Ishikawa (cell line): ENCODE measurements around the gene TAF15.

Source experiments
- CEBPB ChIP-seq: IDR thresholded peaks from 2 replicates; pipeline ENCODE4 v1.6.1; 2012
- CREB1 ChIP-seq: IDR thresholded peaks from 2 replicates; pipeline ENCODE4 v1.6.1; 2012; ENCODE audit warnings: low read depth
- EGR1 ChIP-seq: IDR thresholded peaks from 2 replicates; pipeline ENCODE4 v1.6.1; 2012
- EP300 ChIP-seq: IDR thresholded peaks from 2 replicates; pipeline ENCODE4 v1.6.1; 2012; ENCODE audit warnings: borderline replicate concordance
- FOXM1 ChIP-seq: IDR thresholded peaks from 2 replicates; pipeline ENCODE4 v1.6.1; 2012; ENCODE audit warnings: low read depth, borderline replicate concordance
- NFIC ChIP-seq: IDR thresholded peaks from 2 replicates; pipeline ENCODE4 v1.6.1; 2012
- RAD21 ChIP-seq: IDR thresholded peaks from 2 replicates; pipeline ENCODE4 v1.6.1; 2012; ENCODE audit warnings: low read depth
- TAF1 ChIP-seq: IDR thresholded peaks from 2 replicates; pipeline ENCODE4 v1.6.1; 2012; ENCODE audit warnings: low read depth, mild to moderate bottlenecking
- TCF12 ChIP-seq: IDR thresholded peaks from 2 replicates; pipeline ENCODE4 v1.6.1; 2012; ENCODE audit warnings: low read depth
- TEAD4 ChIP-seq: IDR thresholded peaks from 2 replicates; pipeline ENCODE4 v1.6.1; 2012
- YY1 ChIP-seq: IDR thresholded peaks from 2 replicates; pipeline ENCODE4 v1.6.1; 2012; ENCODE audit warnings: low read depth
- ZBTB7A ChIP-seq: IDR thresholded peaks from 2 replicates; pipeline ENCODE4 v1.6.1; 2012; ENCODE audit warnings: low read depth
- TF ChIP-seq, protein P1 (sequence below): IDR thresholded peaks from 2 replicates; pipeline ENCODE4 v1.6.1; 2012
- TF ChIP-seq, protein P2 (sequence below): IDR thresholded peaks from 2 replicates; pipeline ENCODE4 v1.6.1; 2012
- TF ChIP-seq, protein P3 (sequence below): IDR thresholded peaks from 2 replicates; pipeline ENCODE4 v1.6.1; 2012; ENCODE audit warnings: low read depth, mild to moderate bottlenecking

Gene TAF15

GRCh38 chr17:35769895-35770486 is 39.3 kb upstream of the TAF15 start:
- TF ChIP-seq, protein P1, sequence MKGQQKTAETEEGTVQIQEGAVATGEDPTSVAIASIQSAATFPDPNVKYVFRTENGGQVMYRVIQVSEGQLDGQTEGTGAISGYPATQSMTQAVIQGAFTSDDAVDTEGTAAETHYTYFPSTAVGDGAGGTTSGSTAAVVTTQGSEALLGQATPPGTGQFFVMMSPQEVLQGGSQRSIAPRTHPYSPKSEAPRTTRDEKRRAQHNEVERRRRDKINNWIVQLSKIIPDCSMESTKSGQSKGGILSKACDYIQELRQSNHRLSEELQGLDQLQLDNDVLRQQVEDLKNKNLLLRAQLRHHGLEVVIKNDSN, result no peak
- TF ChIP-seq, protein P2, sequence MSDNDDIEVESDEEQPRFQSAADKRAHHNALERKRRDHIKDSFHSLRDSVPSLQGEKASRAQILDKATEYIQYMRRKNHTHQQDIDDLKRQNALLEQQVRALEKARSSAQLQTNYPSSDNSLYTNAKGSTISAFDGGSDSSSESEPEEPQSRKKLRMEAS, result no peak
- TF ChIP-seq RAD21 (no peak), YY1 (no peak), CREB1 (no peak), TEAD4 (no peak), CEBPB (no peak), FOXM1 (no peak)

DNA sequence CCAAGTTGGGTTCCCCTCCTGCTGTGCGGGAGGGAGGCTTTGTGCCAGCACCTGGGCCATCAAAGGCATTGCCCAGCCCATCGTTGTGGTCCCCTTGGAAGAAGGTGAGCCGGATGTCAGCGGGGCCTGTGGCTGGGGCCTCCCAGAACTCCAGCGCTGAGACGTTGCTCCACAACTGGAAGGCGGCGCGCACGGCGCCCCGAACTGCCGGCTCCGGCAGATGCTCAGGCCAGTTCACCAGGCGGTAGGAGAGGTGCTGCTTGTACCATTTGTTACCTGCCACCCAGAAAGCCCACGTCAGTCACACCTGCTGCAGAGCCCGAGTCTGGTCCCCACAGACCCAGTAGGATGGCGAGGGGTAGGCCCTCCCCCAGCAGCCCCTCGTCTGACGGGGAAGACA is 36.2 kb upstream of the TAF15 start:
- TF ChIP-seq ZBTB7A (no peak), RAD21 (no peak), FOXM1 (no peak), YY1 (no peak), EP300 (no peak)
- TF ChIP-seq, protein P3, sequence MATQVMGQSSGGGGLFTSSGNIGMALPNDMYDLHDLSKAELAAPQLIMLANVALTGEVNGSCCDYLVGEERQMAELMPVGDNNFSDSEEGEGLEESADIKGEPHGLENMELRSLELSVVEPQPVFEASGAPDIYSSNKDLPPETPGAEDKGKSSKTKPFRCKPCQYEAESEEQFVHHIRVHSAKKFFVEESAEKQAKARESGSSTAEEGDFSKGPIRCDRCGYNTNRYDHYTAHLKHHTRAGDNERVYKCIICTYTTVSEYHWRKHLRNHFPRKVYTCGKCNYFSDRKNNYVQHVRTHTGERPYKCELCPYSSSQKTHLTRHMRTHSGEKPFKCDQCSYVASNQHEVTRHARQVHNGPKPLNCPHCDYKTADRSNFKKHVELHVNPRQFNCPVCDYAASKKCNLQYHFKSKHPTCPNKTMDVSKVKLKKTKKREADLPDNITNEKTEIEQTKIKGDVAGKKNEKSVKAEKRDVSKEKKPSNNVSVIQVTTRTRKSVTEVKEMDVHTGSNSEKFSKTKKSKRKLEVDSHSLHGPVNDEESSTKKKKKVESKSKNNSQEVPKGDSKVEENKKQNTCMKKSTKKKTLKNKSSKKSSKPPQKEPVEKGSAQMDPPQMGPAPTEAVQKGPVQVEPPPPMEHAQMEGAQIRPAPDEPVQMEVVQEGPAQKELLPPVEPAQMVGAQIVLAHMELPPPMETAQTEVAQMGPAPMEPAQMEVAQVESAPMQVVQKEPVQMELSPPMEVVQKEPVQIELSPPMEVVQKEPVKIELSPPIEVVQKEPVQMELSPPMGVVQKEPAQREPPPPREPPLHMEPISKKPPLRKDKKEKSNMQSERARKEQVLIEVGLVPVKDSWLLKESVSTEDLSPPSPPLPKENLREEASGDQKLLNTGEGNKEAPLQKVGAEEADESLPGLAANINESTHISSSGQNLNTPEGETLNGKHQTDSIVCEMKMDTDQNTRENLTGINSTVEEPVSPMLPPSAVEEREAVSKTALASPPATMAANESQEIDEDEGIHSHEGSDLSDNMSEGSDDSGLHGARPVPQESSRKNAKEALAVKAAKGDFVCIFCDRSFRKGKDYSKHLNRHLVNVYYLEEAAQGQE, result no peak

GRCh38 chr17:35773679-35774425 is 35.4 kb upstream of the TAF15 start:
- TF ChIP-seq TCF12 (no peak), TAF1 (no peak), YY1 (no peak), ZBTB7A (no peak), EGR1 (no peak), FOXM1 (no peak), NFIC (no peak), EP300 (no peak), CEBPB (no peak), CREB1 (no peak), RAD21 (no peak), TEAD4 (no peak)
- TF ChIP-seq, protein P2, result no peak
- TF ChIP-seq, protein P1, result no peak
- TF ChIP-seq, protein P3, result no peak

- TF ChIP-seq TCF12, result no peak
Measured at GRCh38 chr17:35774499-35774898, 34.8 kb upstream of the TAF15 start.

DNA sequence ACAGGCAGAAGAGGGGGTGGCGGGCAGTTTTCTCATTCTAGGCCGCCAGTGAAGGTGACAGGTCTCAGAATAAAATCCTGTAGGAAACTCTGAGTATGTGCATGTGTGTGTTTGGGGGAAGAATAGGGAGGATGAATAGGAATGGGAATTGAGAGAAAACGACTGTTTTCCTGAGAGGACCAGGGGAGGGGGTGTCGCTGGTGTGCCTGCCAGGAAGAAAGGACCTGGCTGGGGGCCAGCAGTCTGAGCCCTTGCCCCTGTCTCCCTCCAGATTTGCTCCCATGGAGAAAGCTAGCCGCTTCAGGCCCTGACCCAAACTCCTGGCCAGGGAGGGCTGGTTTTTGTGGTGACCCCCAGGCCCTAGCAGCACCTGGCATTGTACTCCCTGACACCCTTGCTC is 34.2 kb upstream of the TAF15 start:
- no peak for TF ChIP-seq NFIC
- TF ChIP-seq, protein P3, result no peak
